Adipose tissue (tissue), 3 donors: ENCODE results near the gene DCXR. TPM values are rescaled to one million over a fixed set of nuclear protein-coding genes. Genes with fewer than 3 reads are reported as not detected.

Experiments
- H3K27ac ChIP-seq: one replicate; pipeline ENCODE4 v1.5.1; 2013; ENCODE audit warnings: low read depth, low read length
- WGBS, 3 donors: extraction: QIAGEN DNeasy Blood & Tissue Kit; methylation state at CpG; one replicate each; pipeline ENCODE4 v1.1.7; 2013; 5-methylcytosine and 5-hydroxymethylcytosine counted together
- polyA plus RNA-seq, 3 donors: library from polyadenylated mRNA; stranded (reverse); fragments of 200-250 nt; gene quantifications; one replicate each; pipeline ENCODE4 v1.2.3, GENCODE V29; 2013
- donor health status: healthy with polysubstance abuse.
- donor health status: Bipolar disorder and iron deficiency.
- donor health status: healthy.

The DCXR gene
- polyA plus RNA-seq, 3 donors: 136 to 361 (median 220) TPM

DNA sequence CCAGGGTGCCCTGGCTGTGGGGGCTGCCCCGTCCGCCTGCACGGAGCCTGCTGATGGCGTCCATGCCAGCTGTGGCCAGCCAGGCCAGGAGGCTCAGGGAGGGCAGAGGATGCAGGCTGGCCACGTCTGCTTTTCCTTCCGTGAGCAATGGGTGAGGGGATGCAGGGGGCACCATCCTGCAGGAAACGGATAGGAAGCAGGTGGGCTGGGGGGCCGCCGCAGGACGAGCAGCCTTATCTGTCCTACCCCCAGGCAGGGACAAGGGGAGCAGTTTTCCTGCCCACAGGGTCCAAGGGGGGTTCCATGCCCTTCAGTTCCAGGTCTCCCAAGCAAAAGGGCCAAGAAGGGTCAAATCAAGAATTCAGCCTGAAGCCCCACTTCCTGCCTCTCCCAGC, 21.4 kb upstream of the DCXR start:
- H3K27ac ChIP-seq: no peak overlapping the region
- 74 to 89% (median 83%) methylated on average over 10 of the region's 10 CpGs for WGBS, 3 donors

DNA sequence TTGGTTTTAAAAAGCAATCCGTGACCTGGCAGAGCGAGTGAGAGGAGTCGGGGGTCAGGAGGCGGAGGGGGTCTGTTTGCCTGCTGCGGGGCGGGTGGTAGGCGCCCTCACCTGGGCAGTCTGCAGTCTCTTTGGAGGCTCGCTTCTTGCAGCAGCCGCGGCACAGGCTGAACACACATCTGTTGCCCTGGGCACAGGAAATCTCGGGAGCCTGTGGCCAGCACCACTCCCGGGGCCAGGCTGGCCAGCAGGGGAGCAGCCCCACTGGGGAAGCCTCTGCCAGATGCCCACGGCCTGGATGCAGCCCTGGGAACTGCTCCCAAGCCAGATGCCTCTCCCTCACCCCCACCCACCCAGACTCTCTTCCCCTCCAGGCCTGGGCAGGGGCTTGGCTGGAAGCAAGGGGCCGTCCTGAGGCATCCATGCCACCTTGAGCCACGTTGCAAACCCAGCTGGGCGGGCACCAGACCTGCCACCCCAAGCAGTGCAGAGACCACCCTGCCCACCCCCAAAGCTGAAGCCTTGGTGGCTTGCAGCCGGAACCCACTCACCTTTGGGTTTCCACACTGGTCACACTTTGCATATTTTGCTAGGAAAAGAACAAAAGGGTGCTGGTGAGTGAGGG, 20.8 kb upstream of the DCXR start:
- WGBS, 3 donors: 78 to 84% (median 79%) methylated on average over 17 of the region's 17 CpGs
- H3K27ac ChIP-seq: no peak overlapping the region

DNA sequence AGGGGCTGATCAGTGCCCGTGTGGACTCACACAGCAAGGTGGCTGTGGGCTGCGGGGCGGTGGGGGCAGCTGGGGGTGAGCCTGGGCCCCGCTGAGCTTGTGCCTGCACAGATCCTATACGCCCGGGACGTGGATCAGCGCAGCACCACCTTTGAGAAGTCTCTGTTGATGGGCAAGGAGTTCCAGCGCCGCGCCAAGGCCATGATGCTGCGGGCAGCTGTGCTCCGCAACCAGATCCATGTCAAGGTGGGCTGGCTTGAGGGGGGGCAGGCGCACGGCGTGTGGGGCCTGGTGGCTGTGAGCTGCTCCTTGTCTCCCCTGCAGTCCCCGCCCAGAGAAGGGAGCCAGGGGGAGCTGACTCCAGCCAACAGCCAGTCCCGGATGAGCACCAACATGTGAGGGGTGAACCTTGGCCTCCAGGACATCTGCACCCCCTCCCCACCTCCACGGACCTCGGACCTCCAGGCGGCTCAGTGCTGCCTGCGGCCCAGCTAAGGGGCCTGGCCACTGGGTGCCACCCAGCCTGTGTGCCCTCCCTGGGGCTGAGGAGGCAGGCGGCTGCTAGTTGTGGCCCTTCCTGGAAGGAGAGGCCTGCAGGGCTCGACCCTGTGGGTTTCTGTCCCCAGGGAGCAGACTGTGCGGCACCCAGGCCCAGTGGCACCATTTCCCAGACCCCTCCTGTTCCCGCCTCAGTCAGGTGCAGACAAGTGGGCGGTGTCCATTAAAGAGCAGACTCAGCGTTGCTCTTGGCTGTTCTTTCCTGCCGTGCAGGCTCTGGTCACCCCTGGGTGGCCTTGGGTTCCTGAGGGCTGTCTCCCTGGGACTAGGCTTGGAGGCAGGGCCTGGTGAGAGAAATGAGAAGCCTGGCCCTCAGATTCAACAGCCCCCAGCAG, 19.5 kb upstream of the DCXR start:
- no peak overlapping the region for H3K27ac ChIP-seq
- WGBS, 3 donors: 84 to 88% (median 87%) methylated on average over 24 to 29 of the region's 29 CpGs

DNA sequence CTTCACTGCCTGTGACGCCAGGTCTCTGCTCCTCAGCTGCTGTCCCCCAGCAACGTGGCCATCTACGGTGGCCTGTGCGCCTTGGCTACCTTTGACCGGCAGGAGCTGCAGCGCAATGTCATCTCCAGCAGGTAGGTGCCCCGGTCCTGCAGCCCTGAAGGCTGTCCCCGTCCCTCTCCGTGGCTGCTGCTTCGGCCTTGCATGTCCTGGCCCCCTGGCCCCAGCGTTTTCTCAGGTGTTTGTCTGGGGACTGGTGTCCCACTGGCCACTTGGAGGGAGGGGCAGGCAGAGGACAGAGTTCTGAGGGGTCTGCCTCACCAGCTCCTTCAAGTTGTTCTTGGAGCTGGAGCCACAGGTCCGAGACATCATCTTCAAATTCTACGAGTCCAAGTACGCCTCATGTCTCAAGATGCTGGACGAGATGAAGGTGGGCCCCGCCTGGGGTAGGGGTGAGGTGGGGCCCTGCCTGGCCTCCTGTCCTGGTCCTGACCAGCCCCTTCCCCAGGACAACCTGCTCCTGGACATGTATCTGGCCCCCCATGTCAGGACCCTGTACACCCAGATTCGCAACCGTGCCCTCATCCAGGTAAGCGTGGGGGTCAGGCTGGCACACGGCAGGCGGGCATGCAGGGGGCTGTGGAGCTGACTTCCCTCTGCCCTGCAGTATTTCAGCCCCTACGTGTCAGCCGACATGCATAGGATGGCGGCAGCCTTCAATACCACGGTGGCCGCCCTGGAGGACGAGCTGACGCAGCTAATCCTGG, 18.6 kb upstream of the DCXR start:
- H3K27ac ChIP-seq: no peak overlapping the region
- WGBS, 3 donors: 88 to 91% (median 91%) methylated on average over 28 of the region's 28 CpGs

DNA sequence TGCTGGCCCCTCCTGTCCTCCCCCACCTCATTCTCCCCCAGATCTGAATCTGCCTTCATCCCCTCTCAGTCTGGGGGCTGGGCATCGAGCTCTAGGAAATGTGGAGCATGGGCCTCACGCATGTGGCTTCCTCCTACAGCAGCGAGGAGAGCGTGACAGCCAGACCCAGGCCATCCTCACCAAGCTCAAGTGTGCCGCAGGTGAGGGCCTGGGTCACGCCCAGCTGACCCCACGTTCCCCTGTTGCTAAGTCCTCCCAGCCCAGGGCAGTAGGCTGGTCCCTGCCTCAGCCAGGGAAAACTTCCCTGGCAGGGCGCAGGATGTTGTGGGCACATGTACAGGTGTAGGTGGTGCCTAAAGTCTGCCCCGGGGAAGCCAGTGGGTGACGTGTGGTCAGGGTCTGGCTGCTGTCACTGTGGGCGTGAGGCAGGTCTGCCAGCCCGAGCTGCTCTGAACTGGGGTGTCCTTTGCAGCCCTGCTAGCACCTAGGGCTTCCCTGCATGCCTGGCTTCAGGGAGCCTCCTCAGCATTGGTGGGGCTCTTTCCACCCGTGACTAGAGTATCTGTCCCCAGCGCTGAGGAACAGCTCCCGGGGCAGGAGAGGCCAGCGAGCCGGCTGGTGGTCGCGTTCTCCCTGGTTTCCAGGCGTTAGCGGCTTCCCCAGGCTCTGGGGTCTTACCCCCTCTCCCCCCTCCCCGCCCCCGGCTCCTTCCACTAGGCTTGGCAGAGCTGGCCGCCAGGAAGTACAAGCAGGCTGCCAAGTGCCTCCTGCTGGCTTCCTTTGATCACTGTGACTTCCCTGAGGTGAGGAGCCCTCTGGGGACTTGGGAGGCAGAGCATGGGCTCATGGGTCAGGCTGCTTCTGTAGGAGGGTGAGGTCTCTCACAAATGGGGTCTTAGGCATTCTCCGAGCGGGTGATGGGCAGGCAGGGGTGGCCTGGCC, 17.8 kb upstream of the DCXR start:
- H3K27ac ChIP-seq: no peak overlapping the region
- 80 to 88% (median 83%) methylated on average over 23 to 26 of the region's 26 CpGs for WGBS, 3 donors

DNA sequence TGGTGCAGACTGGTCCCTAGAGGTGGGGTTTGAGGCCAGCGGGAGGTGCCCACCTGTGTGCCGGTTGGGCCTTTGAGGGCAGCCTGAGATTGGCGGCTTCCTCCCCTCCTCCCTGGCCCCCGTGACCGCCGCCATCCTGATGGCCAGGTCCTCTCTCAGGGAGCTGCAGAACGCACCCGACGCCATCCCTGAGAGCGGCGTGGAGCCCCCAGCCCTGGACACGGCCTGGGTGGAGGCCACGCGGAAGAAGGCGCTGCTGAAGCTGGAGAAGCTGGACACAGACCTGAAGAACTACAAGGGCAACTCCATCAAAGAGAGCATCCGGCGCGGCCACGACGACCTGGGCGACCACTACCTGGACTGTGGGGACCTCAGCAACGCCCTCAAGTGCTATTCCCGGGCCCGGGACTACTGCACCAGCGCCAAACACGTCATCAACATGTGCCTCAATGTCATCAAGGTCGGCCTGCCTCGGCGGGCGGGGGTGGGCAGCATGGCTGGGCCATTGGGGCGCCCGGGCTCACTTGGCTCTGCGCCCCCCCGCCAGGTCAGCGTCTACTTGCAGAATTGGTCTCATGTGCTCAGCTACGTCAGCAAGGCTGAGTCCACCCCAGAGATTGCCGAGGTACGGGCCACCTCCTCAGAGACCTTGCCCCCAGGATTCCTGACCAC, 17.0 kb upstream of the DCXR start:
- 90 to 91% (median 91%) methylated on average over 35 to 38 of the region's 38 CpGs for WGBS, 3 donors
- no peak overlapping the region for H3K27ac ChIP-seq

DNA sequence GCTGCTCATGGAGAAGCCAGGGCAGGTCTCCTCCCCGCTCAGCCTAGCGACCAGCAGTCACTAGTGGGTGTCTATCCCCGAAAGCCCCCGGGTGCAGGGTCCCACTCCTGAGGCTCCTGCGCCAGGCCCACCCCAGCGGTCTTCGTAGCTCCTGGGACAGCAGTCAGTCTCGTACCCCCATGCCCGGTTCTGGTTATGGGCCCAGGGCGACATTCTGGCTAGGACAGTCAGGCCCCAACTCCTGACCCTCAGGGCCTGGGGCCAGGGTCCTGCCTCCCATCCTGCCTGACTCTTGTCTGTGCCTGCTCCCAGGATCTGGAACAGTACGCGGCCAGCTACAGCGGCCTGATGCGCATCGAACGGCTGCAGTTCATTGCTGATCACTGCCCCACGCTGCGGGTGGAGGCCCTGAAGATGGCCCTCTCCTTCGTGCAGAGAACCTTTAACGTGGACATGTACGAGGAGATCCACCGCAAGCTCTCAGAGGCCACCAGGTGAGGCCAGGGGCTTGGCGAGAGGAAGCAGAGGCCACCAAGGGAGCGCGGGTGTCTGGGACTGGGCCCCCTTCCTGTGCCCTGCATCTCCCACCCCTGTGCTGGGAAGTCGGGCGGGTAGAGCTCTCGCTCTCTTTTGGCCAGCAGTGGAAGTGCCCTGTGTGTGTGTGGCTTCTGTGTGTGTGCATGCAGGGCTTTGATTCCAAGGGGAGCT, 16.2 kb upstream of the DCXR start:
- H3K27ac ChIP-seq: no peak overlapping the region
- 92 to 94% (median 93%) methylated on average over 28 of the region's 28 CpGs for WGBS, 3 donors

DNA sequence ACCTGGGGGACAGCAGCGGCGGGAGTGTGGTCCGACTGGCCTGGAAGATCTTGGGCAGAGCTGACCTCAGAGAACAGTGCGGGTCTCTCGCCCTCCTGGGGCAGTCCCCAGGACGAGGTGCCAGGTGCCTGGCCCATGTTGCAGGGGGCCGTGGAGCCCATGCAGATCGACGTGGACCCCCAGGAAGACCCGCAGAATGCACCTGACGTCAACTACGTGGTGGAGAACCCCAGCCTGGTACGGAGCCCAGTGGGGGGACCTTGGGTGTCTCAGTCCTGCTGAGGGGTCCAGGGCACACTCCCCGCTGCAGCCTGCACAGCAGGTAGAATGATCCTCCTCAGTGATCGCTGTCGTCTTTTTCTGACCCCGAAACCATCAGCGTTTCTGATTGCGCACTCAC, 15.6 kb upstream of the DCXR start:
- 83 to 91% (median 90%) methylated on average over 19 of the region's 19 CpGs for WGBS, 3 donors
- no peak overlapping the region for H3K27ac ChIP-seq

DNA sequence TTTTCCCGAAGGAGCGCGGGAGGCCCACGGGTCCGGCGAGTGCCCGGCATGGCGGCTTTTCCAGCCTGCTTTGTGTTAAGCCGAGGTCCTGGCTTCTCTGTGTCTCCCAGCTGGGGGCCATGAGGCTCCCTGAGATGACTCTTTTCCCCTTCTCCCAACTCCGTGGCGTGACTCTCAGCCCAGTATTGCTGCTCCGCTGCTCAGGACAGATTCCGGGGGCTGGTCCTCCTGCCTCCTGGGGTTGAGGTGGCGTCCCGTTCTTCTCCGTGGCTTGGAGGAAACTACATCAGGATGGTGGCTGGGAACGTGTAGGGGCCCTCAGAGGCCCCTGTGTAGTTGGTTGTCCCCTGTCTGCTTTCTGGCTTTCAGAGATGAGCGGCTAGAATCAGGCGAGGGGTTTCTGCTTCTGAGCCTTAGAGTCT, 15.2 kb upstream of the DCXR start:
- H3K27ac ChIP-seq: no peak overlapping the region
- WGBS, 3 donors: 14 to 30% (median 28%) methylated on average over 19 of the region's 19 CpGs

DNA sequence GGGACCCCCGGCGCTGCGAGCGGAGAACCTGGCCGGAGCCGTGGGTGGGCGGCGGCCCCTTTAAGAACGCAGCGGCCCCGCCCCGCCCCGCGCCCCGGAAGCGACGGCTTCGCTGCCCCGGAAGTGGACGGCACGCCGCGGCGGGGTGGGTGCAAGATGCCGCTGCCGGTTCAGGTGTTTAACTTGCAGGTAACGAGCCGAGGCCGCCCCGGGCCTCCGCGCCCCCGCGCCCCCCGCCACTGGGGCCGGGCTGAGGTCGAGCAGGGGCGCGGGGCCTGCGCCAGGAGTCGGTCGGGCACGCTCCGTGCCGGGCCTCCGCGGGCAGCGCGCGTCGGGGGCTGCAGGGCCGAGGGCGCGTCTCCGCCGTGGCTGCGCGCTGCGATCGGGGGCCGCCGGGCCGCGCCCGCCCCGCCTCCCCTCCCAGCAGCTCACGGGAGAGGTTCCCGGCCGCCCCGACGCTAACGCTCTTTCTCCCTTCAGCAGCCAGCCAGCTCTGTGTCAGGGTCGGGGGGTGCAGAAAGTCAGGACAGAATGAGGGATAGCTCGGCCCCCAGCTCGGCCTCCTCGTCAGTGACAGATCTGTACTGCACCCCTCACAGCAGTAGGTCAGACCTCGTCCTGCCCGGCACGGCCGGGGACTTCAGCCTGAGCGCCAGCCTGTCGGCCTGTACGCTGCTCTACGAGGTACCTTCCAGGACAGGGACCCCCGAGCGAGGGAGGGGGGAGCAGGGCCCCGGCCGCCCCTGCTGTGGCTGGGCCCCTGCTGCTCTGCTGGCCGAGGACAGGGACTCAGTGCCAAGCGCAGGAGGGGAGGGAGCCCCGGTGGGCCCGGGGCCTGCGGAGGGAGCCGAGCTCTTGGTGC, 14.5 kb upstream of the DCXR start, which contains the start of the genes GPS1 and RFNG:
TSS of gene GPS1 (plus strand) at position 123 of the 862 bp plus-strand sequence. CDS start at position 157, 34 bp downstream.
TSS of gene RFNG (minus strand) at position 36 of the 862 bp plus-strand sequence. CDS start 45 bp downstream, outside the sequence.
- whole genome bisulfite sequencing, 3 donors: 0 to 1% (median 1%) methylated on average over 56 to 93 of the region's 94 CpGs
- H3K27ac ChIP-seq: no peak within 1 kb of the TSS

DNA sequence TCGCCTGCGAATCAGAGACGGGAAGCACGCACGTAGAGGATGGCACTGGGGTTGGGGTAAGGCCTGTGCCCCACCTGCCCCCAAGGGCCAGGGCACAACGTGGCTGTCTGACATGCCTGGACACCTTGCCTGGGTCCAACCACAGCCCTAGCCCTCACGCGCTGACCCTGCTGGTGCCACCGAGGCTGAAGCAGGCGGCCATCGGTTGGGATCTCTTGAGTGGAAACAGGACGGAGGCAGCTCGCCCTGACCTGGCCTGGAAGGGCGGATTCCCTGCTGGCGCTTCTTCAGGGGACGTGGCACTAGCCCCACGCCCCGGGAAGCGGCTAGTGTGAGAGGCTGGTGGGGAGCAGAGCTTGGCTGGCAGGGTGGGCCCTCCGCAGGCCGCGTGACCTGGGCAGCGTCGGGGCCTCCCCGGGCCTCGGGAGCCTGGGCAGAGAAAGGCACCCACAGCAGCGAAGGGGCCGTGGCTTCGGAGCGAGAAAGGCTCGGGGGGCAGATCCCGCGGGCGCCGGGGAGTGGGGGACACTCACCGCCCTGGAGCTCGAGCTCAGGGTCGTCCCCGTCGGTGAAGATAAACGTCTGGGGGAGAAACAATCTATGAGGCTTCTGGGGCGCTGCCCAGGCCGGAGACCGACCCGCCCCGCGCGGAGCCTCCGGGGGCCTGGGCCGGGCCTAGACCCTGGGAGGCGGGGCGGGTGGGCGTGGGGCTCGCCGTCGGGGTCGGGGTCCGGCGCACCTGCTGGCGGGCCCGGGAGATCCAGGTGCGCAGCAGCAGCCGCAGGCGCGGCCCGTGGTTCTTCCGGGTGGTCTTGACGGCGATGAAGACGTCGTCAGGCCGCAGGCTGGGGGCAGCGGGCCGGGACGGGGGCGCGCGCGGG, 13.5 kb upstream of the DCXR start:
- H3K27ac ChIP-seq: no peak overlapping the region
- 15 to 22% (median 15%) methylated on average over 42 to 79 of the region's 79 CpGs for WGBS, 3 donors

DNA sequence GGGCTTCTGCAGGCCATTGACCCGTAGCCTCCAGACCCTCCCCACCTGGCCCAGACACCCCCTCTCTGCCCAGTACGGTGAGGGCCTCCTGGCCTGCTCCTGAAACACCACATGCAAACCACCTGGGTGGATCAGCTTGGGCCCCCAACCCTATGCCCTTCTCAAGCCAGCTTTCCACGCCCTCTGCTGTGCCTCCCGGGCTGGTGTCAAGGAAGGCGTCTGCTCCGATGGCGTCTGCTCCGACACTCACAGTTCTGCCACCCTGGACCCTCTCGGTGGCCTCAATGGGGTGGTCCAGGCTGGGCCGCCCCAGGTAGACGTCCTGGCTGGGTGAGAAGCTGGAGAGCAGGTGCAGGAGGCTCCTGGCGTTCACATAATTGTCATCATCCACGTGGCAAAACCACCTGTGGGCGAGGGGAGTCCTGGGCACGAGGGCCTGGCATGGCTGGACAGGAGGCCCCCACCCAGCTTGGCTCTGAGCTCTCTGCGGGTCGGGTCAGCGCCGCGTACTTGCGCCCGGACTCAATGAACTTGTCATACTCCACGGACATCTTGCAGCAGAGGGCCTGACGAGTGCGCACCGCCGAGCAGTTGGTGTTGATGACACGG, 12.8 kb upstream of the DCXR start:
- no peak overlapping the region for H3K27ac ChIP-seq
- 81 to 91% (median 87%) methylated on average over 28 of the region's 28 CpGs for WGBS, 3 donors

DNA sequence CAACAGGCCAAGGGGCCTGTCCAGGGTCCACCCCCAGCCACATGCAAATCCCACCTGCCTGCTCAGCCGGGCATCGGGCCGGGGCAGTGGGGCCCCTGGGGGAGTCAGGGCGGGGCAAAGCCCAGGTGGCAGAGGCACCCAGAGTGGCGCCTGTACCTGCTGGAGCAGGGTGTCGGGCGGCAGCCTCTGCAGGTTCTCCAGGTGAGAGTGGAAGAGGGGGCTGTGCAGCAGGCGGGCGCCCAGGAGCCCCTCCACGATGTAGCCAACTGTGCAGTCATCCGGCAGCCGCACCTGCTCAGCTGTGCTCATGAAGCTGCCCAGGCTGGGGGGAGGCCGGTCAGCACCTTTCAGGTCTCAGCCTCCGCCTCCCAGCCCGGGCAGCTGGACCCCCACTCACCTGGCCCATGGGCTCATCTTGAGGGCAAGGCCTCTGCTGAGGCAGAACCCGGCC, 12.0 kb upstream of the DCXR start:
- whole genome bisulfite sequencing, 3 donors: 93 to 95% (median 95%) methylated on average over 13 to 16 of the region's 16 CpGs
- no peak overlapping the region for H3K27ac ChIP-seq

DNA sequence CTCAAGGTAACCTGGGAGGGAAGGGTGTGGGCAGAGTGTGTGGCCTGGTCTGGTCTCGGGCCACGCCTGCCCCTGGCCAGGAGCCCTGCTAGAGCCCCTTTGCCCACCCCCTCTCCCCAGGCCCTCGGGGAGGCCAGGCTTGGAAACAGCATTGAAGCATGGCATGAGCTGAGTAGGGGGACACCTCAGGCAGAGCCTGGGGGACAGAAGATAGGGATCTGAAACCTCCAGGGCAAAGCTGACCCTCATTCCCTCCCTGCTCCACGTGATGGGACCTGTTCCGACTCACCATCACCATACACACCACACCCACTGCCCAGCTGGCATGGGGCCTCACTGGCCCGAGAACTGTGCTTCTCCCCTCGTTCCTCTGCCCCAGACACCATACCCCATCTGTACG, 11.6 kb upstream of the DCXR start:
- no peak overlapping the region for H3K27ac ChIP-seq
- WGBS, 3 donors: 87 to 95% (median 90%) methylated on average over 7 to 8 of the region's 8 CpGs

DNA sequence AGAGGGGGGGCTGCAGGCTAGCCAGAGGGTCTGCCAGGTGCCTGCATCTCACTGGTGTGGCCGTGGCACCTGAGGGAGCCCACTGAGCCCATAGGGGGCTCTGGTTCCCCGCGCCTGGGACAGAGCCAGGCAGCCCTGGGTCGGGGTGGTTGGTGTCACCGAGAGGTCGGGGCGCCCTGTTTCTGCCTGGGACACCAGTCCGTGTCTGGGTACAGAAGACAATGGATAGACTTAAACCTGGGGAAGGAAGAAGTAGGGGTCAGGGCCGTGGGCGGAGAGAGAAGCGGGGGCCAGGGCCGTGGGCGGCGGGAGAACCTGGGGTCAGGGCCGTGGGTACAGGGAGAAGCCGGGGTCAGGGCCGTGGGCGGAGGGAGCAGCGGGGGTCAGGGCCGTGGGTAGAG, 11.1 kb upstream of the DCXR start:
- no peak overlapping the region for H3K27ac ChIP-seq
- WGBS, 3 donors: 89 to 96% (median 91%) methylated on average over 15 to 20 of the region's 20 CpGs
